Stimulated activated CD8-positive, alpha-beta memory T cell treated with anti-CD3 and anti-CD28 coated beads, Interleukin-2, amount 100 ng/mL, for 48 hours (primary cell): ENCODE results near the gene MALL.
"Not testable (repeated sequence)": the region's sequence is repeated elsewhere in the genome, so short reads cannot be mapped to it uniquely, and the experiment has no call there.

Experiments used
- DNase-seq, 2 donors: peaks; one replicate each; pipeline ENCODE4 v3.0.0-alpha.2; 2020; ENCODE audit warnings: low read depth in 2 of 2

MALL gene

DNA sequence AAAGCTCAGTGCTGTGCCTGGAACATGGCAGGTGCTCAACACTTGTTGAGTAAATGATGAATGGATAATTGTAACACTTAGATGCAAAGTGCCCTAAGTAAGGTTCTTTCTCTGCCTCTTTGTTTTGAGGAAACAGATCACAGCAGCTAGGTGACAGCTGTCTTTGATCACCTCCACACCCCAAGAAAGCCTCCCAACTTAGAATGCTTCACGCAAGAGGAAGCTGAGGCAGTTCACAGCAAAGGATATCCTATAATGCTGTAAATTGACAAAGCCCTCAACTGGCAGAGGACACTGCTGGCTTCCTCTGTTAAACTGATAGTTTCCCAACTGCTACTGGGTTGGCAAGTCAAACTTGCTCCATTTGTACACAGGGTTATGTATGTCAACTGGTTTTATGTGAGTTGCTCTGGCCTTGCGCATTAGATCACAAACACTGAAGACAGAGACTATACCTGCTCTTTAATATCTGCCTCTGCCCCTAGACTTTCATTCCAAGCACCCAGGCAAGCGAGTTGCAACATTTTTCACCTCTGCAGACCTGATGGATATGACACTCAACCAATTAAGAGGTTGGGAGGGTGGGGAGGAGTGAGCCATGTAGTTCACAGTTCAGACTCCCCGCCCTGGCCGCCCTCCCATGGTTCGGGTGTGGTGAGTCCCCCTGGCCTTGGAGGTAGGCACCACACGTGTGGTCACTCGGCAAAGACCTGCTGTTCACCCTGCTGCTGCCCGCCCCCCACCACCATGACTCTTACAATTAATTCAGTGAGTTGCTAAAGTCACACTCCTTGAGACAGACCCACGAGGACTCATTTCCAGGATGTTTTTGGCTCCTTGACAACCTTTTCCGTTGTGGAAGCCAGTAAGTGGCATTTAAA is 4.8 kb upstream of the MALL start:
- DNase-seq: no peak

DNA sequence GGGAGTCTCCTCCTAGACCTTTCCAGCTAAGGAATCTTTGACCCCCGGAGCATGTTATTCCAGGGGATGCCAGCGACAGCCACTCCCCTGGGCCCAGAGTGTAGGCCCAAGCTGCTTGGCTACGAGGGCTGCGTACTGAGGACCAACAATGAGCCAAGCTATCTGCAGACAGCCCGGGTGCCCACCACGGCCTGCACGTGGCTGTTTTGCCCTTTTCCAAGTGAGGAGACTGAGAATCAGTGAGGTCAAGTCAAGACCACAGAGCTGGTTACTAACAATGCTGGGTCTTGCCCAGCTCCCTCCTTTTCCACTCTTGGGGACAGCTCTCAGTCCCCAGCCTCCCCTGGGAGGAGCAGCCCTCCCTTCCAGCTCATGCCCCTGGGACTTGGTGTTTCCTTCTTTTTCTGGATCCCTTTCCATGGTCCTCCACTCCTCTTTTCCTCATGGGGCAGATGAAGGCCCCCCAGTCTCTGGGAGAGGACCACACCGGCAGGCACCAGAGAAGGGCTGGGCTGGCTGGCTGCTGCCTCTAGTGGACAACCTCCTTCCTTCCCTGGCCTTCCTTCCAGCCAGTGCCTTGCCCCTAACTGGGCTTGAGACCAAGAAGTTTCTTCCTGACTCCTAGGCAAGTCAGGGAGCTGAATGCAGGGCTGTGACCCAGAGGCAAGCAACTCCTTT is 550 bp upstream of the MALL start:
- no peak for DNase-seq

DNA sequence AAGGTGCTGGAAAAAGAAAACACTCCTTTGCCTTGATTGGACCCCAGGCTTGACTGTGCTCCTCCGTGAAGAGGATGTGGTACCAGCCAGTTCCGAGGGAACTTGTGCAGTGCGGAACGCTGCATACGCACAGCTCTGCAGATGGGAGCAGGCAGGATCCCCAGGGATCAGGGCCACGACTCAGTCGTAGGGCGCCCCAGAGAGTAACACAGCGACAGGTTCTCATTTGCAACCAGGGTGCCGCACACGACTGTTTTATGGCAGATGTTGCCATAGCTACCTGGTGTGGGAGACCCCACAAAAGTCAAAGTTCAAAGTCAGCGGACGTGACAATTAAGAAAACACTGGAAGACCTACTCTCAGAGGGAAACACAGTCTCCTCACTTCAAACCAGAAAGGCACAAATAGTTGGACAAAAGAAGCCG is 779 bp downstream of the MALL start:
- no peak for DNase-seq

DNA sequence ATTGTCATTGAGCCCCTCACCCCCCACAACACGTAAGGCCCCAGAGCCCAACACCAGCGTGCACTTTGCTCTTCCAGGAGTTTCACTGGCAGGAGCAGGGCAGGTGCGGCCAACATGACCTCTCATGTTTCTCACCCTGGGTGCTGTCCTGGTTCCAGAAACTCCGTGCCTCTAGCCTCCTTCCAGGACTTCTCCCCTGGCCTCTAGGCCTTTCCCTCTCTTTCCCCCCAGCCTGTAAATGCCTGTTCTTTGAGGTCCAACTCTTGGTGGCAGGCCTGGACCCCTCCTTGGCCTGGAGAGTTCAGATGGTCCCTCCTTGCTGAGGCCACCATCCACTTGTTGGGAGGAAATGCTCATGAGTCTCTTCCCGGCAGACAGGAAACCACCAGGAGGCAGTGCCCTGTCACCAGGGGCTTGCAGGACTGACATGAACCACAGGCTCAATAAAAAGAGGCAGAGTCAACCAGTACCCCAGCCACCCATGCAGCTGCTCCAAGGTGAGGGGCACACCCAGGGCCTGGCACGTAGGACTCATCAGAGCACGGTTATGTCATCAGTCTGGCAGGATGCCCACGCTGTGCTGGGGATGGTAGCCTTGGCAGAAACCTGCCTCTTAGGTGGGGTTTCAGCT is 1.5 kb downstream of the MALL start:
- no peak for DNase-seq

DNA sequence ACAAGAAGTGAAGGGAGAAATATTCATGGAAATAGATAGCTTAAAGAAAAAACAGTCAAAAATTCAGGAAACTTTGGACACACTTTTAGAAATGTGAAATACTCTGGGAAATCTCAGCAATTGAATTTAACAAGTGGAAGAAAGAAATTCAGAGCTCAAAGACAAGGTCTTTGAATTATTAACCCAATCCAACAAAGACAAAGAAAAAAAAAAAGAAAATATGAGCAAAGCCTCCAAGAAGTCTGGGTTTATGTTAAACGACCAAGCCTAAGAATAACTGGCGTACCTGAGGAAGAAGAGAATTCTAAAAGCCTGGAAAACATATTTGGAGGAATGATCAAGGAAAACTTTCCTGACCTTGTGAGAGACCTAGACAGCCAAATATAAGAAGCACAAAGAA is 7.3 kb downstream of the MALL start:
- DNase-seq: not testable (repeated sequence)

DNA sequence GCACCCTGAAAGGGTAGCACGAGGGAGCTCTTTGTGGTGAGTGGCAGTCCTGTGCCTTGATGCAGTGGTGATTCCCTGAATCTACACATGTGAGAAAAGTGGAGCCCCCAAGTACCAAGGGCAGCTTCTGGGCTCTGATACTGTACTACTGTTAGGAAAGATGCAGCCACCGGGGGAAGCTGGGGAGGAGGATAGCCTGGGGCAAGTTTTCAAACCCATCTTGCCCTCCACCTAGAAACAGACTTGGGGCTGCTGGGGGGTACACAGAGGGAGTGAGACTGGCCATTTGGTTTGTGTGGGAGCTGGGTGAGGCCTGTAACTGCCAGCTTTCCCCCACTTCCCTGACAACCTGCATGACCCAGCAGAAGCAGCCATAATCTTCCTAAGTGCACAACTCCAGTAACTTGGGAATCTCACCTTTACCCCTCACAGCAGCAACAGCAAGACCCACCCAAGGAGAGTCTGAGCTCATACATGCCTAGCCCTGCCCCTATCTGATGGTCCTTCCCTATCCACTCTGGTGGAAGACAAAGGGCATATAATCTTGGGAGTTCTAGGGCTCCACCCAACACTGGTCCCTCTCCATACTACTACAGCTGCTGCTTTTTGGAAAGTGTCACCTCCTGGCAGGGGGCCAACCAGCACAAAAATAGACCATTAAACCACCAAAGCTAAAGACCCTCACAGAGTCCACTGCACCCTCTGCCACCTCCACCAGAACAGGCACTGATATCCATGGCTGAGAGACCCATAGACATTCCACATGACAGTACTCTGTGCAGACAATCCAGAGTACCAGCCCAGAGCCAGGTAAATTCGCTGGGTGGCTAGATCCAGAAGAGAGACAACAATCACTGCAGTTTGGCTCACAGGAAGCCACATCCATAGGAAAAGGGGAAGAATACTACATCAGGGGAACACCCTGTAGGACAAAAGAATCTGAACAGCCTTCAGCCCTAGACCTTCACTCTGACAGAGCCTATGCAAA is 8.2 kb downstream of the MALL start:
- DNase-seq: no peak

DNA sequence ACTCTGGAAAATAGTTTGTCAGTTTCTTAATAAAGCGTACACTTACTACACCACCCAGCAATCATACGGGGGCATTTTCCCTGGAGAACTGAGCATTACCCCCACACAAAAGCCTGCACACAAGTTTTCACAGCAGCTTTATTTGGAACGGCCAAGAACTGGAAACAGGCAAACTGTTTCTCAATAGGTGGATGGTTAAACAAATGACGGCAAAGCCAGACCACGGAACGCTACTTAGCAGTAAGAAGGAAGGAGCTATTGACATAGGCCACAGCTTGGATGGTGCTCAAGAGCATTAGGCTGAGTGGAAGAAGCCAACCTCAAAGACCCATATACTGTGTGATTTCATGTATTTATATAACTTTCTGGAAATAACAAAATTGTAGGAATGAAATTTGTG is 9.0 kb downstream of the MALL start:
- DNase-seq: no peak

GRCh38 chr2:110105608-110106467 is 9.8 kb downstream of the MALL start:
- DNase-seq: no peak

DNA sequence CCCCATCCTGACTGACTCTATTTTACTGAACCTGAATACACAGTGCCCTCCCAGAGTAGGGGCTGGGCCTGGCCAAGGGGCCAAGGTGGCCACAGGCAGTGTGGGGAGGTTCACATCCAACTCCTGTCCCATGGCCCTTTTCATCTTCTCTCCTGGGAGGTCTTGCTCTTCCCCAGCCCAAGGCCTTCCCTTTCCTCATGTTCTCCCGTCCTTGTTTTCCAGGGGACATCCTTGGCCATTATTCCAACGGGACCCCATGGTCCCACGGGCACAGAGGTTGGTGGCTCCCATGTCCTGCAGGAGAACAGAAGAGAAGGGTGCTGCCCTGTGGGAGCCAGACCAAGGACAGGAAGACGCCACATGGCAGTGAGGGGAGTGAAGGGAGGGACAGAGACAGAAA is 10.4 kb downstream of the MALL start:
- no peak for DNase-seq

GRCh38 chr2:110104025-110104771 is 11.4 kb downstream of the MALL start:
- no peak for DNase-seq

DNA sequence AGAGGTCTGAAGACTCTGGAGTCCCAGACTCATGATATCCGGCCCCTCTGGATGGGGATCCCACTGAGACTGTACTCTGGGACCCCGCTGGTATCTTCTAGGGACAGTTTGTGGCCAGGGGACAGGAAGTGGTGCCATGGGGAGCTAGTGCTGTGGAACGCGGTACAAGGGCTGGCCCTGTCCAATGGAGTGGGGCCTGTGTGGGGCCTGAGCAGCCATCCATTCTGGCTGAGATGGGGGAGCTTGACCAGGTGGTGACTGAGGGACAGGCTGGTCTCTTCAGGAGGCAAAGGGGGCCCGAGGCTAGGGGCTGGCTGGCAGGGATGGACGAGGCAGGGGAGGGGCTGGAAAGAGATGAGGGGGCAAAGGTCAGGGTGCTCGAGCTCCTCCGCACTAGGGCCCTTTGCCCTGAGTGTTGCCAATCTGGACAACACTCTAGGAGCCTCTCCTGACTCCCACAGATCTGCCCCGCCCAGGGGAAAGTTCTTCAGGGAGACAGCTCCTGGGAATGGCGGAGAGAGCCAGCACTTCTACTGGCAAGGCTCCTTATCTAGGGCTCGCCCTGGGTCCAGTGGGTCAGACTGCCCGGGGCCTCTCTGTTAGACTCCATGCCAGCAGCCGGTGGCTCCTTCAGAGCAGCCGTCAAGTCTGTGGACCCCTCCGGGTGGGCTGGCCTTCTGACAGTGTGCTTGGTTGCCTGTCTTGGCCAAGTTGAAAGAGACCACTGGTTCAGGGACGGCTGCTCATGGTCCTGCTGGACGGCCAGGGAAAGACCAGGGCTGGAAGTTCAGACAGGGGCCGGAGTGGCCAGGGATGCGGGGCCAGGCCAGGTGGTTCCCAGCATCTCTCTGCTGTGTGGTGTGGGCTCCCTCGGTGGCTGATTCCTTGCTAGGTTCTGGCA is 12.3 kb downstream of the MALL start:
- DNase-seq: no peak

DNA sequence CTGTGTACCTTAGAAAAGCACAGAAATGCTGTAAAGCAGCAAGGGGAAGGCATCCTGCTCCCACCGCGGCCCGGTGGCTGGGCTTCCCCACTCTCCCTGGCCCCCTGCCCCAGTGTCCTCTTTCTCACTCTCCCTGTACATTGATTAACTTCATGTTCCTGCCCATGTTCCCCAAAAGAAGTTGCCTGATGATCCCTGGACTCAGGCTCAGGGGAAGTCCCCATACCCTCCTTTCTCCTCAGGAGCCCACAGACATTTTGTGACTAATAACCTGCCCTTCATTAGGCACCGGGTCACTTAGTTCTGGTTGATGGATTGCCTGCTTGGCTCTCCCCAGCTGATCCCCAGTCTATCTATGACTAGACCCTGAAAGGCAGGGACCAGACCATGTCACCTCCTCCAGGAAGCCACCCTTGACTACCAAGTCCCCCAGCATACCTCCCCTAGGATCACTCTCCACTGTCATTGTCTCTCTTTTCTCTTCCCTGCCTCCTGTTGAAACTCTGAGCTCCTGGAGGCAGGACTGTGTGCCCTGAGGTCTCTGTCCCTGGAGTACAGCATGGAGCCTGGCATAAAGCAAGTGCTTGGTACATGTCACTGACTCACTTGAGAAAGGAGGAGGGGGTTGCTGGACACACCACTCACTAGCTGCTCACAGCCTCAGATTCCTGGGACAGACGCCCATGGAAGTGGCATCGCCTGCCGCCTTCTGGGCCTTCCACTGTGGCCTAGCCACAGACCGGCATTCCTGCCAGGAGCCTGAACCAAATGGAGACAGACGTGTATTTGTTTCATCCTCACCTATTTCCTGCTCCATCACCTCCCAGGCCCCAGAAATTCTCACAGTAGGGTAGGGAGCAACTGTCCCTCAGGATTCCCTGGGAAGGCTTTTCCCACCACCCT is 13.5 kb downstream of the MALL start:
- no peak for DNase-seq

DNA sequence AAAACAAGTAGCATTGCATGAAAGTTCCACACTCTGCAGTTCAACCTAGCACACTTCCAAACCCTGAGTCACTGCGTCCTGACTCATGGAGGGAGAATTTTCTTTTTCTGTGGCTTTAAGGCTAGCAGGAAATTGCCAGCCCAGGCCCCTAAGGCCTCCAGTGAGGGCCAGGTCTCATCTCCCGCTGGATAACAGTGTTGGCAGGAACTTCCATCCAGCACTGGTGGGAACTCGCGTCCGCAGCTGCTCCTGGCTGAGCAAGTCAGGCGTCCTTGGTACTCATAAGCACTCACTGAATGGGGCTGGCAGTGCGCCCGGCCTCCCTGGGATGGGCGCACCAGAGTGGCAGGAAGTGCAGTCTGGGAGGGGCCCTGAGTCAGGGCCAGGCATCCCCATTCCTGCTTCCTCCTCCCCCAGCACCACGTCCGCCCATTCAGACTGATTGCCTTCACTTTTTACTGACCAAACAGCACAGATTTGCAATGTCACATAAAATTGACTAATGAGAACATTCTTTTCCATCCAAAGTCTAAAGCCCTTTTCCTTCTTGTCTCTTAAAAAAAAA is 14.3 kb downstream of the MALL start:
- DNase-seq: no peak

DNA sequence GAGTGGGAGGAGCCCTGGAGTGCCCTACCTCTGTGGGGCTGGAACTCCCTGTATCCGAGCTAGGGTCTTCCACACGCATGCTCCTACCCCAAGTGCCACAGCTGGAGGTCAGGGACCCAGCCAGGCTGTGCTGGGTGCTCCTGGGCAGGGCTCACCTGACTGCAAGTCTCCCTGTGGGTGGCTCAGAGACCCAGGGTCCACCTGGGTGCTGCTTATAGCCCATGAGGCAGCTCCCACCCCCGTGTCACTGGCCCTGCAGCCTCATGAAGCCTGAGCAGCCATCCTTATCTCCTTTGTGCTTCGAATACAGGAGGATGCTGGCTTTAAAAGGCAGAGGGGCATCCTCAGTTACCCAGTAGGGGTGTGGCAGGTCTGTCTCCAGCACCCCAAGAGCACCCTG is 14.7 kb downstream of the MALL start:
- not testable (repeated sequence) for DNase-seq

DNA sequence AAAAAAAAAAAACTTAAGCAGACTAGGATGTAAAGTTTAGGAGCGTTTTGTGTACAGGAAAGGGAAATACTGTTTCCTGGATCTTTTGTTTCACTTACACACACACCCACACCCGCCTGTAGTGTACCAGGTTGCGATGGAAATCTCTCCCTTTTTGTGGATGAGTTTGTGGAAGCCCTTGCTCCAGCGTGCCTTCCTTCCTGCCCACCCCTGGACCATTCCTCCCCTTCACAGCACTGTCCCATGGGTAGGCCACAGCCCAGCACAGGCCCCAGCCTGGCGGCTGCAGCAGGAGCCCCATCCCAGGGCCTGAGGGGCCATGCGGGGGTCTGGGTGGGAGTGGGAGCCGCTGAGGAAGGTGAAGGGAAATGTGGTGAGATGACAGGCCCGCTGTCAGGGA is 15.1 kb downstream of the MALL start:
- DNase-seq: no peak

DNA sequence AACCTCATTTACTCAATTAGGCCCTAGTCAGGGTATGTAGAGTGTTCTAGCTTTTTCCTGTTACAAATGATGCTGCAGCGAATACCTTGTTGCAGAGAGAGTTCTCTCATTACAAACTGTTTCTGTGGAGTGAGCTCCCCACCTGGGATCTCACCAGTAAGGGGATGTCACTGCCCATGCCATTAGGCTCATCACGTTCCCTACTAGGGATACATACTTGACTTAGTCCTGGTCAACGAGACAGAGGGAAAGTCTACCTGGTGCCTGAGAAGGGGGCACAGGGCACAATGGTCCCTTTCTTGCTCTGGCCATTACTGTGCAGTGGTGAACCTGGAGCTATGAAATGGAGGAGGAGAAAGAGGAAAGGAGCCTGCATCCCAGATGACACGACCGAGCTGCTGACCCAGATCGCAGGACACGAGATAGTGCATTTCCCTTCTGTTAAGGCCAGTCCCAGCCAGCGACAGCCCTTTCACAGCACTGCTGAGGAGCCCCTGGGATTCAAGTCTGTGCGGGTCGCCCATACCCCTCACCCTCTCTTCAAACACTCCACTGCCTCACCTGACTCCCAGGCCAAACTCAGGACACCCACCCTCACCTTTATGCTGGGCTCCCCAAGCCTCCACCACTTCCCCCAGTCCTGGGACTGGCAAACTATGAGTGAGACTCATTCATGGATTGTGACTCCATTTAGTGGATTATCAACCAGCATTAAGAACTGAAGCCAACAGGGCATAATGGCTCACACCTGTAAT is 16.0 kb downstream of the MALL start:
- DNase-seq: no peak

- no peak for DNase-seq
Observed at GRCh38 chr2:110099038-110099425, 16.6 kb downstream of the MALL start.
